Neural cell (in vitro differentiated cells): Measurements from ENCODE around the gene KLRD1.

Source experiments
- EP300 ChIP-seq: fragments of 450-650 bp; conservative IDR thresholded peaks from 2 replicates; pipeline ENCODE4 v1.6.1; 2014; ENCODE audit warnings: antibody characterized with exemption, mild to moderate bottlenecking, moderate library complexity; ENCODE audit not compliant: poor library complexity, severe bottlenecking
- POLR2AphosphoS5 ChIP-seq: IDR thresholded peaks from 2 replicates; pipeline ENCODE4 v1.6.1; 2012
- SMC3 ChIP-seq: fragments of 450-650 bp; conservative IDR thresholded peaks from 2 replicates; pipeline ENCODE4 v1.6.1; 2014; ENCODE audit warnings: antibody characterized with exemption, mild to moderate bottlenecking, moderate library complexity; ENCODE audit not compliant: poor library complexity
- TAF1 ChIP-seq: IDR thresholded peaks from 2 replicates; pipeline ENCODE4 v1.6.1; 2012; ENCODE audit warnings: low read depth
- TF ChIP-seq, protein P1 (sequence below): fragments of 450-650 bp; IDR thresholded peaks from 2 replicates; pipeline ENCODE4 v1.5.1; 2014; ENCODE audit warnings: antibody characterized with exemption, mild to moderate bottlenecking, moderate library complexity; ENCODE audit not compliant: poor library complexity, severe bottlenecking

DNA sequence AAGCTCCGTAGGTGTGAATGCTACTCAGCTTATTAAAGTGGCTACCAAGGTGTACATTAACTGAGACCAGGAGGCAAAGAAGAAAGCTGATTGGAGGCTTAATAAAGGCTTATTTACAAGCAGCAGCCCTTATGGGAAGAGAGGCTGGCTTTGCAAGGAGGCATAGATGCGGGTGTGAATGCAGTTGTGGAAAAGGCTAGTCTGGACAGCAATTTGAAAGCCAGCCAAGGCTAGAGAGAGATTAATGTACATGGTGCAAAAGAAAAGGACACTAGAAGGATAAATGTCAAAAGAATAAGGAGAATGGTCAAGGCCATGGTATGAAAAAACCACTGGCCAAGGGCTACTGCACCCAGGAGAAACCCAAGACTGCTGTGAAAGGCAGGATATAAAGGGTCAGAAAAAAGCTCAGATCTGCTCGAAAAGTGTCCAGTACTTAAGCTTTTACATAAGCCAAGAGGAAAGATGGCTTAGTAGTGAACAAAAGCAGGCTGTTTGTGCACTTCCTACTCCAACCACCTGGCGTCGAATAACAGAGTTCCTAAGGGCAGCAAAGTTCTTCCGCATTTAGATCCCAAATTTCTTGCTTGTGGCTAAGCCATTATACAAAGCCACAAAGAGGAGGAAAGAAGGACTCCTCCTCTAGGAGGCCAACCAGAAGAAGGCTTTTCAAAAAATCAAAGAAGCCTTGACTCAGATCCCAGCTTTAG is 58.2 kb downstream of the KLRD1 start:
- TF ChIP-seq, protein P1, sequence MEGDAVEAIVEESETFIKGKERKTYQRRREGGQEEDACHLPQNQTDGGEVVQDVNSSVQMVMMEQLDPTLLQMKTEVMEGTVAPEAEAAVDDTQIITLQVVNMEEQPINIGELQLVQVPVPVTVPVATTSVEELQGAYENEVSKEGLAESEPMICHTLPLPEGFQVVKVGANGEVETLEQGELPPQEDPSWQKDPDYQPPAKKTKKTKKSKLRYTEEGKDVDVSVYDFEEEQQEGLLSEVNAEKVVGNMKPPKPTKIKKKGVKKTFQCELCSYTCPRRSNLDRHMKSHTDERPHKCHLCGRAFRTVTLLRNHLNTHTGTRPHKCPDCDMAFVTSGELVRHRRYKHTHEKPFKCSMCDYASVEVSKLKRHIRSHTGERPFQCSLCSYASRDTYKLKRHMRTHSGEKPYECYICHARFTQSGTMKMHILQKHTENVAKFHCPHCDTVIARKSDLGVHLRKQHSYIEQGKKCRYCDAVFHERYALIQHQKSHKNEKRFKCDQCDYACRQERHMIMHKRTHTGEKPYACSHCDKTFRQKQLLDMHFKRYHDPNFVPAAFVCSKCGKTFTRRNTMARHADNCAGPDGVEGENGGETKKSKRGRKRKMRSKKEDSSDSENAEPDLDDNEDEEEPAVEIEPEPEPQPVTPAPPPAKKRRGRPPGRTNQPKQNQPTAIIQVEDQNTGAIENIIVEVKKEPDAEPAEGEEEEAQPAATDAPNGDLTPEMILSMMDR = no peak
- TF ChIP-seq TAF1 = no peak
- TF ChIP-seq EP300 = no peak
- TF ChIP-seq POLR2AphosphoS5 = no peak
- TF ChIP-seq SMC3 = no peak
